CD4-positive, alpha-beta T cell (primary cell): ENCODE results near the gene ANXA6. TPM values are rescaled to one million over a fixed set of nuclear protein-coding genes. Genes with fewer than 3 reads are reported as not detected.
A peak's percentile ranks its signal among the peaks of the same experiment; 100 is the strongest.

Experiments used
- ATAC-seq: fragments of 200-7000 bp; cut with Tn5 transposase; one replicate; pipeline ENCODE4 v1.10.0; 2022; ENCODE audit warnings: mild to moderate bottlenecking; ENCODE audit not compliant: poor library complexity
- CTCF ChIA-PET: fragments of 350-600 bp; sonication (Branson Sonifier 250); formaldehyde crosslinking; loops from one replicate; lab custom pipeline; 2021; ENCODE audit warnings: antibody characterized with exemption, inconsistent platforms; lab: Charles Lee
- POLR2A ChIA-PET: fragments of 350-600 bp; sonication (Branson Sonifier 250); formaldehyde crosslinking; loops from one replicate; lab custom pipeline; 2021; ENCODE audit warnings: antibody characterized with exemption, inconsistent platforms; lab: Charles Lee
- DNase-seq, 14 experiments: peaks; one replicate each; pipeline ENCODE4 v3.0.0-alpha.2; 2013 to 2020; ENCODE audit warnings: mixed read lengths in 2 of 14
- H3K27ac ChIP-seq, 2 donors: one replicate each; pipeline versions ENCODE4 v1.5.1 to v1.7.0; 2013; ENCODE audit warnings: low read length in 2 of 2, low read depth in 1 of 2, mild to moderate bottlenecking in 1 of 2
- H3K27me3 ChIP-seq, 2 experiments: 1 replicate in 1 of 2; 2 replicates in 1 of 2; pipeline versions ENCODE4 v1.6.1 to v1.7.0; 2013; ENCODE audit warnings: low read length in 2 of 2, control low read depth in 1 of 2, mild to moderate bottlenecking in 1 of 2, moderate library complexity in 1 of 2; ENCODE audit not compliant: insufficient read depth in 2 of 2, control insufficient read depth in 1 of 2
- H3K36me3 ChIP-seq: one replicate; pipeline ENCODE4 v1.6.1; 2013; ENCODE audit warnings: low read length, control low read depth; ENCODE audit not compliant: insufficient read depth
- H3K4me1 ChIP-seq: one replicate; pipeline ENCODE4 v1.6.1; 2013; ENCODE audit warnings: low read length, control low read depth; ENCODE audit not compliant: insufficient read depth
- H3K4me3 ChIP-seq: one replicate; pipeline ENCODE4 v1.5.1; 2013; ENCODE audit warnings: mild to moderate bottlenecking, low read length, moderate library complexity
- H3K9me3 ChIP-seq, 2 experiments: 1 replicate in 1 of 2; 2 replicates in 1 of 2; pipeline versions ENCODE4 v1.6.1 to v1.7.0; 2013; ENCODE audit warnings: low read length in 2 of 2, mild to moderate bottlenecking in 2 of 2, control low read depth in 1 of 2, moderate library complexity in 1 of 2; ENCODE audit not compliant: control insufficient read depth in 1 of 2, insufficient read depth in 1 of 2
- H3K27ac Mint-ChIP-seq: one replicate; pipeline ENCODE4 v1.8.0; 2020; ENCODE audit warnings: mixed read lengths
- H3K27me3 Mint-ChIP-seq: one replicate; pipeline ENCODE4 v1.8.0; 2021; ENCODE audit warnings: mixed read lengths
- H3K36me3 Mint-ChIP-seq: one replicate; pipeline ENCODE4 v1.8.0; 2021; ENCODE audit warnings: low read depth, mixed read lengths
- H3K4me1 Mint-ChIP-seq: one replicate; pipeline ENCODE4 v1.8.0; 2021; ENCODE audit warnings: low read depth, mixed read lengths
- H3K4me3 Mint-ChIP-seq: one replicate; pipeline ENCODE4 v1.8.0; 2020; ENCODE audit warnings: mild to moderate bottlenecking, mixed read lengths
- H3K9me3 Mint-ChIP-seq: one replicate; pipeline ENCODE4 v1.8.0; 2020; ENCODE audit warnings: mixed read lengths
- intact Hi-C, 2 experiments: fragments of 100-400 bp; cut with DNase I in 1 of 2; cut with micrococcal nuclease in 1 of 2; formaldehyde crosslinking; loops; one replicate each; pipeline versions ENCODE4 v1.15.1 to v1.9.0; 2023 to 2025; cut with DNase I, micrococcal nuclease
- total RNA-seq, 174 experiments: library from RNA in 2 of 174; stranded (reverse) in 2 of 174; gene quantifications; one replicate each; pipeline ENCODE4 v1.2.3 and lab custom pipeline; 2021 to 2026
- TF ChIP-seq, protein P1 (sequence below): fragments of 200-600 bp; IDR thresholded peaks from one replicate; pipeline ENCODE4 v1.8.0; 2022; ENCODE audit warnings: antibody characterized with exemption, mild to moderate bottlenecking

The ANXA6 gene
- total RNA-seq, 2 experiments from 2014 or later: 108 to 130 TPM

DNA sequence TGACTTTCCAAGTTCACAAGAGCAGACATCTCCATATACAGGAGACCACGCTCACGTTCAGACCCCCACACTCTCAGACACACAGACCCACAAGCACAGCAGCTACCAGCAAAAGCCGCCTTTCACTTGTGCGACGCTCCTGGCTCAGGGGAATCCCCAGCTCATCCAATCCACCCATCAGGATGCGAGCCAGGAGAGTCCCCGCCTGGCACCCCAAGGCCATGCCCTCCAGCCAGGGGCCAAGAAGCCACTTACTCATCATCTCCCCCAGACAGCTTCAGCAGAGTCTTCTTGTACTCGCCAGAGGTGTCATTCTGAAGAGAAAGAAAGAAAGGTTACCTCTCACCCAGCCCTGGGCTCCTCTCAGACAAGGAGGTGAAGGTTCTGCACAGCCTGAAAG, 29.7 kb downstream of the ANXA6 start:
- Mint-ChIP-seq H3K9me3 (no peaks in the 10 kb centered on the region), H3K36me3 (peaks cover 99% of the 10 kb centered on the region), H3K27me3 (no peaks in the 10 kb centered on the region), H3K4me3 (no peak overlapping the region), H3K4me1 (peaks cover 83% of the 10 kb centered on the region), H3K27ac (peak overlapping the region; percentile 91)
- ChIA-PET CTCF (interaction anchor here (2.9 to 5.1 kb wide), 2 partner anchors 28 to 39 kb away, joined by 27 to 151 read pairs; partner anchors contain the start of gene ANXA6), POLR2A (interaction anchor here (5.5 kb wide), 1 partner anchor 37 kb away, joined by 97 read pairs; no protein-coding TSS in a partner anchor)
- TF ChIP-seq, protein P1, sequence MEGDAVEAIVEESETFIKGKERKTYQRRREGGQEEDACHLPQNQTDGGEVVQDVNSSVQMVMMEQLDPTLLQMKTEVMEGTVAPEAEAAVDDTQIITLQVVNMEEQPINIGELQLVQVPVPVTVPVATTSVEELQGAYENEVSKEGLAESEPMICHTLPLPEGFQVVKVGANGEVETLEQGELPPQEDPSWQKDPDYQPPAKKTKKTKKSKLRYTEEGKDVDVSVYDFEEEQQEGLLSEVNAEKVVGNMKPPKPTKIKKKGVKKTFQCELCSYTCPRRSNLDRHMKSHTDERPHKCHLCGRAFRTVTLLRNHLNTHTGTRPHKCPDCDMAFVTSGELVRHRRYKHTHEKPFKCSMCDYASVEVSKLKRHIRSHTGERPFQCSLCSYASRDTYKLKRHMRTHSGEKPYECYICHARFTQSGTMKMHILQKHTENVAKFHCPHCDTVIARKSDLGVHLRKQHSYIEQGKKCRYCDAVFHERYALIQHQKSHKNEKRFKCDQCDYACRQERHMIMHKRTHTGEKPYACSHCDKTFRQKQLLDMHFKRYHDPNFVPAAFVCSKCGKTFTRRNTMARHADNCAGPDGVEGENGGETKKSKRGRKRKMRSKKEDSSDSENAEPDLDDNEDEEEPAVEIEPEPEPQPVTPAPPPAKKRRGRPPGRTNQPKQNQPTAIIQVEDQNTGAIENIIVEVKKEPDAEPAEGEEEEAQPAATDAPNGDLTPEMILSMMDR: no peak
- Histone ChIP-seq H3K4me3 (no peak overlapping the region), H3K27me3 (no peaks in the 10 kb centered on the region), H3K9me3 (no peaks in the 10 kb centered on the region), H3K36me3 (peaks cover 98% of the 10 kb centered on the region), H3K27ac (peak overlapping the region in 1 of 2 donors; percentile 29), H3K4me1 (peaks cover 70% of the 10 kb centered on the region)
- no peak for DNase-seq
- intact Hi-C loops: loop anchor here (2.0 kb wide), 2 partner anchors 13 to 111 kb away; no protein-coding TSS in a partner anchor
- ATAC-seq: no peak

DNA sequence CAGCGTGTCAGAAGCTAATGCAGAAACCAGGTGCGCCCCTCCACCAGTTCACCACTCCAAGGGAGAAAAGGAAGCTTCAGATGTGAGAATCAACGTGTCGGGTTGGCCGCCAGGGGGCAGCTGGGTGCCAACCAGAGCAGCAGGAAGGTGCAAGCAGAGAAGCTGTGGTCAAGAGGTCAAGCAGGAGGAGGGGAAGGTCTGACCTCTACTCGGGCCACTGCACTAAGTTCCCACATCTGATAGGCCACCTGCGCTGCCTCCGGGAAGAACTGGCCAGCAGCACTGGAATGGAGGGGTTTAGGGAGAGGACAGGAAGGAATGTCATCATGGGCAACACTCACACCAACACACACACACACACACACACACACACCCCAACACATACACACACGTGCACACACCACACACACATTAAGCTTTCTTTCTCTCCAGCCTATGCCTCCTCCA, 31.4 kb downstream of the ANXA6 start:
- Mint-ChIP-seq H3K9me3 (no peaks in the 10 kb centered on the region), H3K27ac (peak overlapping the region; percentile 91), H3K36me3 (peaks cover 99% of the 10 kb centered on the region), H3K27me3 (no peaks in the 10 kb centered on the region), H3K4me1 (peaks cover 71% of the 10 kb centered on the region), H3K4me3 (no peak overlapping the region)
- Histone ChIP-seq H3K4me1 (peaks cover 53% of the 10 kb centered on the region), H3K27ac (peak overlapping the region in 1 of 2 donors; percentile 50), H3K4me3 (no peak overlapping the region), H3K9me3 (no peaks in the 10 kb centered on the region), H3K36me3 (peaks cover 98% of the 10 kb centered on the region), H3K27me3 (no peaks in the 10 kb centered on the region)
- intact Hi-C loops: loop anchor here (1.0 to 2.0 kb wide), 4 partner anchors 15 to 113 kb away; no protein-coding TSS in a partner anchor
- CTCF ChIA-PET: interaction anchor here (0.8 to 5.1 kb wide), 23 partner anchors 9 to 127 kb away, joined by 3 to 151 read pairs (median 9); partner anchors contain the start of genes ANXA6, CCDC69 and GM2A
- TF ChIP-seq, protein P1: peak; percentile 90
- peak; percentile 61 for ATAC-seq
- POLR2A ChIA-PET: interaction anchor here (0.7 to 5.5 kb wide), 17 partner anchors 11 to 88 kb away, joined by 3 to 97 read pairs (median 5); partner anchors contain the start of genes ANXA6 and TNIP1
- peak; percentile 42 to 84 (median 62) for DNase-seq

DNA sequence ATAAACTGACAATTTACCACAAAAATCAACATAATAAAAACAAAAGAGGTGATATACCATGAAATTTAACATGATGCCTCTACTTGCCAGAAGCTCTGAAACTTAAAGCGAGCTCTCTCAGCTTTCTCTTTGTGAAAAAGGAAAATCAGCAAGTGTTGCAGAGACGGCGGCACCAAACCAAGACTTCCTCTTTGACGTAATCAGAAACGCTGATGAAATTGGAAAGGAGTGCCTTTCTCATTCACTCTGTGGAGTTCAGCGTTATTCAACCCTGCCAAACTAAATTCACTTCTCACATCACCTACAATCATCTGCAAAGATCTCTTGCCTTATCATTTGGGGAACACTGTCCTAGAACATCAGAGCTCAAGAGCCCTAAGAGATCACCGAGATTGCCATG, 32.2 kb downstream of the ANXA6 start:
- H3K4me1 Mint-ChIP-seq: peaks cover 63% of the 10 kb centered on the region
- peak in 4 of 14 experiments; percentile 19 to 62 (median 52) for DNase-seq
- CTCF ChIA-PET: interaction anchor here (0.8 to 5.1 kb wide), 23 partner anchors 8 to 128 kb away, joined by 3 to 151 read pairs (median 9); partner anchors contain the start of genes ANXA6, CCDC69 and GM2A

More for the DNA sequence above, 32.2 kb downstream of the ANXA6 start:
- POLR2A ChIA-PET: interaction anchor here (0.7 to 5.5 kb wide), 15 partner anchors 10 to 74 kb away, joined by 3 to 97 read pairs (median 6); partner anchors contain the start of genes ANXA6 and TNIP1
- Histone ChIP-seq H3K4me1 (peaks cover 45% of the 10 kb centered on the region), H3K36me3 (peaks cover 98% of the 10 kb centered on the region), H3K4me3 (no peak overlapping the region), H3K27ac (peak overlapping the region; percentile 1 to 55), H3K27me3 (no peaks in the 10 kb centered on the region), H3K9me3 (no peaks in the 10 kb centered on the region)
- no peaks in the 10 kb centered on the region for H3K9me3 Mint-ChIP-seq
- intact Hi-C loops: no loop called here
- no peaks in the 10 kb centered on the region for H3K27me3 Mint-ChIP-seq
- H3K27ac Mint-ChIP-seq: peak overlapping the region; percentile 91
- peaks cover 99% of the 10 kb centered on the region for H3K36me3 Mint-ChIP-seq
- H3K4me3 Mint-ChIP-seq: peak overlapping the region; percentile 63
- TF ChIP-seq, protein P1: no peak
- peak; percentile 60 for ATAC-seq
